AG10803 (cell line): Measurements from ENCODE around the gene AP2B1.
"Not testable (repeated sequence)": the region's sequence is repeated elsewhere in the genome, so short reads cannot be mapped to it uniquely, and the experiment has no call there.

Experiments used
- DNase-seq: peaks from one replicate; pipeline ENCODE4 v3.0.0; 2010; ENCODE audit warnings: low read depth
- H3K4me3 ChIP-seq: 2 replicates; pipeline ENCODE4 v1.5.1; 2011; ENCODE audit warnings: mild to moderate bottlenecking, low read length, control low read depth
- CTCF ChIP-seq: conservative IDR thresholded peaks from 2 replicates; pipeline ENCODE4 v1.5.1; 2011; ENCODE audit warnings: mild to moderate bottlenecking, low read length, control low read depth, inconsistent platforms

The AP2B1 gene

DNA sequence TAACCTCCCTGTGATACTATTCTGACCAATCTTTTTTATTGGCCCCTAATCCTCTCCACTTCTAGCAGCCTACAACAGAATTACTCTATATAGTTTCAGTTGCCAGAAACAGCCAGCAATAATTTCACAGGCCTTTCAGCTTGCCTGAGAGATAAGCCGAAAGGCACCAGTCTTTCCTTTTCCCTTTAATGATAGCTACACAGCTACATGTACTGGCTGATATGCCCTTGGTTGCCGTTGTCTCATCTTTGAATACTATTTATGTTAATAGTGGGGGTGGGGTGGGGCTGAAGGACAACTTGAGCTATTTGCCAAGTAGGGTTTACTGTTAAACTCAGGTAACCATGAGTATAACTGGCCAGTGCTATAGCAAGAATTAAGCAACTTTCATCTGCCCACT is 108.5 kb downstream of the AP2B1 start:
- no peak for TF ChIP-seq CTCF
- no peak overlapping the region for H3K4me3 ChIP-seq
- no peak for DNase-seq

DNA sequence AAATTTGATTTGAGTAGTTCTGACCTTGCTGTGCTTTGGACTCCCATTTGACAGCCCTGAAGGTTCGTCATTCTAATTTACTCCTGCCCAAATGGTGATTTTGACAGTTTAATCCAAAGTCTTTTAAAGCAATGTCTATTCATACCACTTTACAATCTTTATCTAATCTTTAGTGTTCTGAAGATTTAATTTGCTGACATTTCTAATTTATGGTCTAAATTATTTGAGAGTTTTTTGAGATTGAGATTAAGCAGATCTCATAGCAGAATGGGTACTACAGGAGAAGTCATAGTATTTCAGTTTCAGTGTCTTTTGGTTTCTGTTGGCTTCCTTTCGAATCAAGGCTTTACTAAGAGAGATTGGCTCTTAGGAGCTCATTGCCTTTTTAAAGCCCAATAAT is 111.7 kb downstream of the AP2B1 start:
- TF ChIP-seq CTCF = no peak
- no peak for DNase-seq
- H3K4me3 ChIP-seq = no peak overlapping the region

DNA sequence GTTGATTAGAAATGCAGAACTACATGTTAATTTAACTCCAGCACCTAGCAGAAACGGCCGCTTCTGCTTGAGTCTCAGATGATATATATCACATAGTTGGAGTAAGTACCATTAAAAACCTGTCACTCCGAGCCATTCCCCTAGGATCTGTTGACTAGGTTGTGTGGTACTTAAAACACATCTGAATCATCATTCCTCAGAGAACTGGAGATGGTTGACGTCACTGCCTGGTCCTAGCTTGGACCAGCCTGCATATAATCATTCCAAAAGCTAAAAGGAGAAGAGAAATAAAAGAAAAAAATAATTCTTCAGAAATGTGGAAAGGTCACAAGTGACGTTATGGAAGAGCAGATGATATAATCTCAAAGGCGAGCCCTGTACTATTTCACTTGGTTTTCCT is 113.0 kb downstream of the AP2B1 start:
- no peak overlapping the region for H3K4me3 ChIP-seq
- no peak for DNase-seq
- TF ChIP-seq CTCF = no peak

DNA sequence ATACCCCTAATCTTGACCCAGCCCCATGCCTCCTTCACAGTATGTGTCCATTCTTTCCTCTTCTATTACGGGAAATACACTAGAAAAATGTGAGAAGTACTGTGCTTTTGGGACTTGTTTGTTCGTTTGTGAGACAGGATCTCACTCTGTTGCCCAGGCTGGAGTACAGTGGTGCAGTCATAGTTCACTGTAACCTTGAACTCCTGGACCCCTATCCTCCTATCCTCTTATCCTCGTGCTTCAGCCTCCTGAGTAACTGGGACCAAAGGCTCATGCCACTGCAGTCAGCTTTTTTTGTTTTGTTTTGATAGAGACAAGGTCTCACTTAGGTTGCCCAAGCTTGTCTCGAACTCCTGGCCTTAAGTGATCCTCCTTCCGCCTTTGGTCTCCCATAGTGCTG is 114.4 kb downstream of the AP2B1 start:
- no peak overlapping the region for H3K4me3 ChIP-seq
- no peak for TF ChIP-seq CTCF
- no peak for DNase-seq

GRCh38 chr17:35703308-35703707 is 116.2 kb downstream of the AP2B1 start:
- not testable (repeated sequence) for DNase-seq, H3K4me3 ChIP-seq

- no peak for DNase-seq
- H3K4me3 ChIP-seq = no peak overlapping the region
- TF ChIP-seq CTCF = no peak
Measured at GRCh38 chr17:35705230-35705629, 118.1 kb downstream of the AP2B1 start.

- H3K4me3 ChIP-seq = no peak overlapping the region
- no peak for TF ChIP-seq CTCF
- no peak for DNase-seq
Measured at GRCh38 chr17:35705705-35706104, 118.6 kb downstream of the AP2B1 start.

GRCh38 chr17:35708149-35708548 is 121.0 kb downstream of the AP2B1 start:
- TF ChIP-seq CTCF = no peak
- no peak overlapping the region for H3K4me3 ChIP-seq
- DNase-seq = no peak
